ENCODE results near the gene GBF1. TPM values are rescaled to one million over a fixed set of nuclear protein-coding genes. Genes with fewer than 3 reads are reported as not detected.

The GBF1 gene
- total and polyA plus RNA-seq, 2 donors (not counting 1 experiment from before 2014, with no cell fraction given) = 20.8 to 39.3 TPM

- 87% methylated on average over 34 of the region's 34 CpGs for WGBS (ENCODE audit: insufficient coverage)
- no peak overlapping the region for H3K4me2 ChIP-seq (replicated peaks; ENCODE audit: low read depth, low read length, poor library complexity, severe bottlenecking)
- H3K36me3 ChIP-seq (replicated peaks in 1 of 2; ENCODE audit: control extremely low read depth in 1 of 2, control insufficient read depth in 1 of 2, extremely low read depth in 1 of 2, insufficient read depth in 2 of 2, low read length in 1 of 2) = no peaks in the 10 kb centered on the region
- H3K27me3 ChIP-seq (replicated peaks in 1 of 4; ENCODE audit: control extremely low read depth in 1 of 4, control insufficient read depth in 3 of 4, insufficient read depth in 4 of 4, low read length in 3 of 4) = peaks cover 0 to 11% (median 1%) of the 10 kb centered on the region in 4 experiments
- DNase-seq (peak; percentile 29), ATAC-seq (ENCODE audit: low read depth) (no peak)
- no peak overlapping the region for H3K27ac Mint-ChIP-seq
- H3K79me2 ChIP-seq (ENCODE audit: control insufficient read depth, insufficient read depth, low read length) = no peaks in the 10 kb centered on the region
- H3K4me3 ChIP-seq (ENCODE audit: control extremely low read depth in 1 of 5, extremely low read depth in 1 of 5, insufficient read depth in 1 of 5, low read depth in 2 of 5, low read length in 4 of 5) = no peak overlapping the region
- H4K20me1 ChIP-seq (ENCODE audit: control insufficient read depth, insufficient read depth, low read length, poor library complexity, severe bottlenecking) = no peaks in the 10 kb centered on the region
- intact Hi-C loops (cut with micrococcal nuclease) = no loop called here
- peaks cover 11% of the 10 kb centered on the region for H3K4me1 Mint-ChIP-seq
- peaks cover 0 to 12% (median 10%) of the 10 kb centered on the region in 3 donors for H3K9me3 ChIP-seq (ENCODE audit: control extremely low read depth in 1 of 3, control insufficient read depth in 2 of 3, insufficient read depth in 1 of 3, low read length in 2 of 3)
- peaks cover 11% of the 10 kb centered on the region for H3K9me3 Mint-ChIP-seq (ENCODE audit: insufficient read depth)
- peaks cover 0 to 3% of the 10 kb centered on the region in 2 donors for H3K4me1 ChIP-seq (ENCODE audit: control insufficient read depth in 2 of 2, insufficient read depth in 2 of 2, low read length in 2 of 2)
- H2AFZ ChIP-seq (ENCODE audit: insufficient read depth, low read depth, low read length, poor library complexity, severe bottlenecking) = no peak overlapping the region
- no peak overlapping the region for H3K4me3 Mint-ChIP-seq
- no peak overlapping the region for H3K27ac ChIP-seq (ENCODE audit: low read length in 2 of 2)
- ChIA-PET POLR2A (no interaction called here), CTCF (interaction anchor here (0.6 kb wide), 1 partner anchor 350 kb away, joined by 3 read pairs; no protein-coding TSS in a partner anchor)
- TF ChIP-seq EZH2 (IDR thresholded peaks at IDR 0.05; ENCODE audit: borderline replicate concordance, insufficient read depth, low read depth, low read length, poor library complexity, severe bottlenecking) = no peak
- TF ChIP-seq, protein P1, sequence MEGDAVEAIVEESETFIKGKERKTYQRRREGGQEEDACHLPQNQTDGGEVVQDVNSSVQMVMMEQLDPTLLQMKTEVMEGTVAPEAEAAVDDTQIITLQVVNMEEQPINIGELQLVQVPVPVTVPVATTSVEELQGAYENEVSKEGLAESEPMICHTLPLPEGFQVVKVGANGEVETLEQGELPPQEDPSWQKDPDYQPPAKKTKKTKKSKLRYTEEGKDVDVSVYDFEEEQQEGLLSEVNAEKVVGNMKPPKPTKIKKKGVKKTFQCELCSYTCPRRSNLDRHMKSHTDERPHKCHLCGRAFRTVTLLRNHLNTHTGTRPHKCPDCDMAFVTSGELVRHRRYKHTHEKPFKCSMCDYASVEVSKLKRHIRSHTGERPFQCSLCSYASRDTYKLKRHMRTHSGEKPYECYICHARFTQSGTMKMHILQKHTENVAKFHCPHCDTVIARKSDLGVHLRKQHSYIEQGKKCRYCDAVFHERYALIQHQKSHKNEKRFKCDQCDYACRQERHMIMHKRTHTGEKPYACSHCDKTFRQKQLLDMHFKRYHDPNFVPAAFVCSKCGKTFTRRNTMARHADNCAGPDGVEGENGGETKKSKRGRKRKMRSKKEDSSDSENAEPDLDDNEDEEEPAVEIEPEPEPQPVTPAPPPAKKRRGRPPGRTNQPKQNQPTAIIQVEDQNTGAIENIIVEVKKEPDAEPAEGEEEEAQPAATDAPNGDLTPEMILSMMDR (IDR thresholded peaks at IDR 0.05) = no peak
- H3K27me3 Mint-ChIP-seq = peaks cover 28% of the 10 kb centered on the region
- H3K9ac ChIP-seq (ENCODE audit: low read length) = no peak overlapping the region
These were observed 44.3 kb upstream of the GBF1 start for GRCh38 chr10:102200751-102201640.

DNA sequence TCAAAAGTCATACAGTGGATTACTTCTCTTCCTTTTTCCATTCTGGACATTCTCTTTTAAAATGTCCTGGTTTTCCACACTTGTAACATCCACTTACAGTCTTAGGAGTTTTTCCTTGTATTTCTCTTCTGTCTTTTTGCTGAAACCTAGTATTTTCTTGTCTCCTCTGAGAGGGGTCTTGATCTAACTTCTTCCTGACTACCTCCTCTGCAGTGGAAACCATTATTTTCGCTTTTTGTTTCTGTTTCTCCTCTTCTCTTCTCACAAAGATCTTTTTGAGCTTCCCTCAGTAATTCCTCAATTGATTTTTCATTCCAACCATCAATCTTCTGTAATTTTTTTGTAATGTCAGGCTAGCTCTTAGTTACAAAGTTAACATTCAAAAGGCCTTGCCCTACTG, 42.9 kb upstream of the GBF1 start:
- ChIA-PET POLR2A (no interaction called here), CTCF (no interaction called here)
- Mint-ChIP-seq H3K4me3 (no peak overlapping the region), H3K4me1 (peaks cover 11% of the 10 kb centered on the region), H3K27ac (no peak overlapping the region), H3K9me3 (ENCODE audit: insufficient read depth) (peaks cover 11% of the 10 kb centered on the region), H3K27me3 (peaks cover 23% of the 10 kb centered on the region)
- peaks cover 0 to 12% (median 10%) of the 10 kb centered on the region in 3 donors for H3K9me3 ChIP-seq (ENCODE audit: control extremely low read depth in 1 of 3, control insufficient read depth in 2 of 3, insufficient read depth in 1 of 3, low read length in 2 of 3)
- no peaks in the 10 kb centered on the region for H3K36me3 ChIP-seq (replicated peaks in 1 of 2; ENCODE audit: control extremely low read depth in 1 of 2, control insufficient read depth in 1 of 2, extremely low read depth in 1 of 2, insufficient read depth in 2 of 2, low read length in 1 of 2)
- no CpG with 5 or more reads among the region's 1 CpG for WGBS (ENCODE audit: insufficient coverage)
- H2AFZ ChIP-seq (ENCODE audit: insufficient read depth, low read depth, low read length, poor library complexity, severe bottlenecking) = peak overlapping the region; percentile 44
- H3K27ac ChIP-seq (ENCODE audit: low read length in 2 of 2) = no peak overlapping the region
- no peaks in the 10 kb centered on the region for H3K79me2 ChIP-seq (ENCODE audit: control insufficient read depth, insufficient read depth, low read length)
- DNase-seq = no peak
- intact Hi-C loops (cut with micrococcal nuclease) = no loop called here
- no peak overlapping the region for H3K4me2 ChIP-seq (replicated peaks; ENCODE audit: low read depth, low read length, poor library complexity, severe bottlenecking)
- H3K4me1 ChIP-seq (ENCODE audit: control insufficient read depth in 2 of 2, insufficient read depth in 2 of 2, low read length in 2 of 2) = peaks cover 0 to 3% of the 10 kb centered on the region in 2 donors
- H3K4me3 ChIP-seq (ENCODE audit: control extremely low read depth in 1 of 5, extremely low read depth in 1 of 5, insufficient read depth in 1 of 5, low read depth in 2 of 5, low read length in 4 of 5) = no peak overlapping the region
- H3K27me3 ChIP-seq (replicated peaks in 1 of 4; ENCODE audit: control extremely low read depth in 1 of 4, control insufficient read depth in 3 of 4, insufficient read depth in 4 of 4, low read length in 3 of 4) = peaks cover 0 to 11% (median 1%) of the 10 kb centered on the region in 4 experiments
- no peak for ATAC-seq (ENCODE audit: low read depth)
- TF ChIP-seq, protein P1 (IDR thresholded peaks at IDR 0.05) = no peak
- no peak for TF ChIP-seq EZH2 (IDR thresholded peaks at IDR 0.05; ENCODE audit: borderline replicate concordance, insufficient read depth, low read depth, low read length, poor library complexity, severe bottlenecking)
- no peak overlapping the region for H3K9ac ChIP-seq (ENCODE audit: low read length)
- no peaks in the 10 kb centered on the region for H4K20me1 ChIP-seq (ENCODE audit: control insufficient read depth, insufficient read depth, low read length, poor library complexity, severe bottlenecking)
